Neural cell (in vitro differentiated cells): ENCODE measurements around the gene CLCN1. TPM values are rescaled to one million over a fixed set of nuclear protein-coding genes. Genes with fewer than 3 reads are reported as not detected.
"Not testable (repeated sequence)": the region's sequence is repeated elsewhere in the genome, so short reads cannot be mapped to it uniquely, and the experiment has no call there.

Source experiments
- H2AFZ ChIP-seq: fragments of 200-600, 300-800 bp; sonication (generic), shearing (Covaris generic); 2 replicates; pipeline ENCODE4 v1.6.0; 2014; ENCODE audit warnings: low read depth, mild to moderate bottlenecking, antibody characterized with exemption, low read length, moderate library complexity
- H3F3A ChIP-seq: fragments of 200-600 bp; shearing (Covaris generic); 2 replicates; pipeline ENCODE4 v1.6.1; 2016; ENCODE audit warnings: mild to moderate bottlenecking, moderate library complexity, mixed read lengths, antibody characterized with exemption, low read length; ENCODE audit not compliant: insufficient read depth, poor library complexity, severe bottlenecking
- H3K27ac ChIP-seq: fragments of 200-600, 300-800 bp; sonication (generic), shearing (Covaris generic); 2 replicates; pipeline ENCODE4 v1.5.1; 2014; ENCODE audit warnings: mild to moderate bottlenecking, low read length, moderate library complexity
- H3K27me3 ChIP-seq: fragments of 300-800, 200-600 bp; sonication (generic), shearing (Covaris generic); 2 replicates; pipeline ENCODE4 v1.6.0; 2014; ENCODE audit warnings: mild to moderate bottlenecking, low read depth, low read length, moderate library complexity; ENCODE audit not compliant: insufficient read depth
- H3K36me3 ChIP-seq: fragments of 300-800, 200-600 bp; sonication (generic), shearing (Covaris generic); 2 replicates; pipeline ENCODE4 v1.5.1; 2014; ENCODE audit warnings: mild to moderate bottlenecking, antibody characterized with exemption, low read length, moderate library complexity; ENCODE audit not compliant: insufficient read depth
- H3K4me2 ChIP-seq: fragments of 300-800, 200-600 bp; sonication (generic), shearing (Covaris generic); 2 replicates; pipeline ENCODE4 v1.6.0; 2014; ENCODE audit warnings: mild to moderate bottlenecking, low read length
- H3K4me3 ChIP-seq: fragments of 300-800, 200-600 bp; sonication (generic), shearing (Covaris generic); 2 replicates; pipeline ENCODE4 v1.5.1; 2014; ENCODE audit warnings: mild to moderate bottlenecking, low read length, moderate library complexity
- H3K79me2 ChIP-seq: fragments of 200-600 bp; shearing (Covaris generic); replicated peaks from 2 replicates; pipeline ENCODE4 v1.6.0; 2014; ENCODE audit warnings: mild to moderate bottlenecking, low read length, moderate library complexity; ENCODE audit not compliant: insufficient read depth
- H3K9ac ChIP-seq: fragments of 300-800, 200-600 bp; sonication (generic), shearing (Covaris generic); 2 replicates; pipeline ENCODE4 v1.6.1; 2016; ENCODE audit warnings: mild to moderate bottlenecking, low read length, mixed read lengths
- H3K9me2 ChIP-seq: fragments of 200-600 bp; shearing (Covaris generic); 2 replicates; pipeline ENCODE4 v1.6.1; 2016; ENCODE audit warnings: mild to moderate bottlenecking, low read length, mixed read lengths; ENCODE audit not compliant: insufficient read depth
- H3K9me3 ChIP-seq: fragments of 200-600, 300-800 bp; sonication (generic), shearing (Covaris generic); 2 replicates; pipeline ENCODE4 v1.6.1; 2016; ENCODE audit warnings: mild to moderate bottlenecking, mixed run types, low read length, moderate library complexity, mixed read lengths
- H4K20me1 ChIP-seq: fragments of 200-600 bp; shearing (Covaris generic); 2 replicates; pipeline ENCODE4 v1.6.1; 2016; ENCODE audit warnings: mild to moderate bottlenecking, mixed run types; ENCODE audit not compliant: insufficient read depth
- CTCF ChIP-seq: fragments of 450-650 bp; IDR thresholded peaks from 2 replicates; pipeline ENCODE4 v1.5.1; 2014; ENCODE audit warnings: antibody characterized with exemption, mild to moderate bottlenecking, moderate library complexity; ENCODE audit not compliant: poor library complexity, severe bottlenecking
- EP300 ChIP-seq: fragments of 450-650 bp; conservative IDR thresholded peaks from 2 replicates; pipeline ENCODE4 v1.6.1; 2014; ENCODE audit warnings: antibody characterized with exemption, mild to moderate bottlenecking, moderate library complexity; ENCODE audit not compliant: poor library complexity, severe bottlenecking
- EZH2 ChIP-seq: fragments of 200-600, 300-800 bp; shearing (Covaris generic), sonication (generic); IDR thresholded peaks from 2 replicates; pipeline ENCODE4 v1.6.1; 2014; ENCODE audit warnings: antibody characterized with exemption, low read length, borderline replicate concordance, mild to moderate bottlenecking; ENCODE audit not compliant: insufficient read depth, poor library complexity, severe bottlenecking
- MXI1 ChIP-seq: fragments of 450-650 bp; conservative IDR thresholded peaks from 2 replicates; pipeline ENCODE4 v1.6.1; 2014; ENCODE audit warnings: antibody characterized with exemption, mild to moderate bottlenecking; ENCODE audit not compliant: poor library complexity, severe bottlenecking
- POLR2AphosphoS5 ChIP-seq: IDR thresholded peaks from 2 replicates; pipeline ENCODE4 v1.6.1; 2012
- RAD21 ChIP-seq: fragments of 450-650 bp; conservative IDR thresholded peaks from 2 replicates; pipeline ENCODE4 v1.6.1; 2014; ENCODE audit warnings: antibody characterized with exemption, mild to moderate bottlenecking, moderate library complexity
- REST ChIP-seq: IDR thresholded peaks from 2 replicates; pipeline ENCODE4 v1.6.1; 2012; ENCODE audit warnings: borderline replicate concordance
- SMC3 ChIP-seq: fragments of 450-650 bp; conservative IDR thresholded peaks from 2 replicates; pipeline ENCODE4 v1.6.1; 2014; ENCODE audit warnings: antibody characterized with exemption, mild to moderate bottlenecking, moderate library complexity; ENCODE audit not compliant: poor library complexity
- TAF1 ChIP-seq: IDR thresholded peaks from 2 replicates; pipeline ENCODE4 v1.6.1; 2012; ENCODE audit warnings: low read depth
- polyA plus RNA-seq: library from polyadenylated mRNA; depleted of rRNA; stranded (reverse); fragments of >200 nt; gene quantifications from 2 replicates; pipeline ENCODE4 v1.2.3, GENCODE V29; 2014

Gene CLCN1
- polyA plus RNA-seq, 1 donor from 2014 or later, result not detected

DNA sequence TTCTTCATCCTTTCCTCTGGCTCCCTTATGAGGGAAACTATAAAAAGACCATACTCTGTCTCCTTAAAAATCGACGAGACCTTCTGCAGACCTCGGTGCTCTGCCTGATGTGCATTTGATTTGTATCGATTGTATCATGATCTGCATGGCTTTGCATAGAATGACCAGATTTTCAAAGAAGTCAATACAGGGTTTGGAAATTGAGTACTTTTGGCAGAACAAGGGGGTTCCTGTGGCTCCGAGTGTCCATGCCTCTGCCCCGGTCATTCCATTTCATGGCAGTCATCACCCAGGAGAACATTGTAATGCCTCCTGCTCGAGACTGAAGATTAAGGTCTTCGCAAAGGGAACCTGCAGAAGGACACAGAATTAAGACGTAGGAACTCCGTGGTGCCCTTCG, 27.1 kb upstream of the CLCN1 start:
- no peaks in the 10 kb centered on the region for H3F3A ChIP-seq
- H3K9me2 ChIP-seq, result no peaks in the 10 kb centered on the region
- peaks cover 4% of the 10 kb centered on the region for H3K36me3 ChIP-seq
- no peaks in the 10 kb centered on the region for H3K9me3 ChIP-seq
- no peaks in the 10 kb centered on the region for H4K20me1 ChIP-seq
- peak overlapping the region; percentile 98 for H3K4me3 ChIP-seq
- peak overlapping the region; percentile 97 for H3K9ac ChIP-seq
- peak overlapping the region; percentile 89 for H3K27ac ChIP-seq
- TF ChIP-seq SMC3, result peak; percentile 9
- TF ChIP-seq POLR2AphosphoS5, result no peak
- no peak for TF ChIP-seq CTCF
- H2AFZ ChIP-seq, result peak overlapping the region; percentile 96
- H3K4me2 ChIP-seq, result peak overlapping the region; percentile 90
- H3K79me2 ChIP-seq, result peaks cover 40% of the 10 kb centered on the region
- no peaks in the 10 kb centered on the region for H3K27me3 ChIP-seq

DNA sequence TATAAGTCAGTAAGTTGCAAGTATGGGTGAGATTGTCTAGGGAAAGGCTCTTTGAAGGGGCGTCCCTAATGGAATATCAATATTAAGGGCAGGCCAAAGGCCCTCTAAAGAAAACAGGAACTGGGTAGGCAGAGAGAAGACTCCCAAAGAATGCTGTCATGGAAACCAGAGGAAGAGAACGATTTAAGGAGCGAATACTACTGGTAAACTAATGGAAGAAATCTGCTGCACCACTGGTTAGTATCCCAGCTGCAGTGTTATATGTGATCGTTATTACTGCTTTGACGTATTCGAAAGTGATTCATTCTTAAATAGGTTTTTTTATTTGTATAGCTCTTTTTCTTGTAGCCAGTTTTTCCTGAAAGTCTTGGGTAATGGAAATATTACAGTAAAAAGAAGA, 26.5 kb upstream of the CLCN1 start:
- Histone ChIP-seq H3K27ac (peak overlapping the region; percentile 89), H2AFZ (no peak overlapping the region), H4K20me1 (no peaks in the 10 kb centered on the region), H3K36me3 (peaks cover 4% of the 10 kb centered on the region), H3K4me3 (peak overlapping the region; percentile 98), H3K4me2 (peak overlapping the region; percentile 90), H3K9ac (peak overlapping the region; percentile 97), H3K27me3 (no peaks in the 10 kb centered on the region), H3F3A (no peaks in the 10 kb centered on the region), H3K9me2 (no peaks in the 10 kb centered on the region), H3K79me2 (peaks cover 40% of the 10 kb centered on the region), H3K9me3 (no peaks in the 10 kb centered on the region)
- TF ChIP-seq EP300 (no peak), TAF1 (no peak), REST (no peak), EZH2 (no peak), MXI1 (no peak), SMC3 (no peak), RAD21 (no peak), CTCF (no peak), POLR2AphosphoS5 (no peak)

DNA sequence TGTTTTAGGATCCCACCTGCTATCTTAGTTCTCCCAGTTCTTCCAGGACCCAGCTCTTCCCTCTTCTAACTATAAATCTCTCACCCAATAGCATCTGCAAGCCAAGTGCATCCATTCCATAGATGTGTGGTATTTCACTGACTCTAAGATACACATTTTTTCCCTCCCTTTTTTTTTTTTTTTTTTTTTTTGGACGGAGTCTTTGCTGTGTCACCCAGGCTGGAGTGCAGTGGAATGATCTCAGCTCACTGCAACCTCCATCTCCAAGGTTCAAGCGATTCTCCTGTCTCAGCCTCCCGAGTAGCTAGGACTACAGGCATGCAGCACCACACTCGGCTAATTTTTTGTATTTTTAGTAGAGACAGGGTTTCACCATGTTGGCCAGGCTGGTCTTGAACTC, 26.0 kb upstream of the CLCN1 start:
- H3K4me2 ChIP-seq, result peak overlapping the region; percentile 90
- not testable (repeated sequence) for H3K36me3 ChIP-seq, H3K9me3 ChIP-seq, H3F3A ChIP-seq, H2AFZ ChIP-seq, H3K9me2 ChIP-seq, H3K27me3 ChIP-seq, H3K27ac ChIP-seq, H4K20me1 ChIP-seq
- peak overlapping the region; percentile 97 for H3K9ac ChIP-seq
- H3K79me2 ChIP-seq, result peaks cover 40% of the 10 kb centered on the region
- H3K4me3 ChIP-seq, result peak overlapping the region; percentile 98
